ENCODE measurements around the gene NPNT.

DNA sequence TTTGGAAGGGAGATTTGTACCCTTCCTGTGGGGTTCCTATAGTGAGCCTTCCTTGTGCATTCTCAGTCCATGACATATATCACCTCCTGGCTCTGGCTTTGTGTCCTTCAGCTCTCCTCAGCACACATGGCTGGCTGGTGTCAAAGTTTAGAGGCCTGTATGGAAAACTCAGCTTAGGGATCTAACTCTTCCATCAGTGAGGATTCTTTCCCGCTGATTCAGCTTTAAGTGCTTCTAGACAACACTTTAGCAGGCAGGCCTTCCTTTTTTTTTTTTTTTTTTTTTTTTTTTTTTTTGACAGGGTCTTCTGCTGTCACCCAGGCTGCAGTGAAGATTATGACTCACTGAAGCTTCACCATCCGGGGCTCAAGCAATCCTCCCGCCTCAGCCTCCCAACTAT, 84.2 kb downstream of the NPNT start:
- TF ChIP-seq, protein P1, sequence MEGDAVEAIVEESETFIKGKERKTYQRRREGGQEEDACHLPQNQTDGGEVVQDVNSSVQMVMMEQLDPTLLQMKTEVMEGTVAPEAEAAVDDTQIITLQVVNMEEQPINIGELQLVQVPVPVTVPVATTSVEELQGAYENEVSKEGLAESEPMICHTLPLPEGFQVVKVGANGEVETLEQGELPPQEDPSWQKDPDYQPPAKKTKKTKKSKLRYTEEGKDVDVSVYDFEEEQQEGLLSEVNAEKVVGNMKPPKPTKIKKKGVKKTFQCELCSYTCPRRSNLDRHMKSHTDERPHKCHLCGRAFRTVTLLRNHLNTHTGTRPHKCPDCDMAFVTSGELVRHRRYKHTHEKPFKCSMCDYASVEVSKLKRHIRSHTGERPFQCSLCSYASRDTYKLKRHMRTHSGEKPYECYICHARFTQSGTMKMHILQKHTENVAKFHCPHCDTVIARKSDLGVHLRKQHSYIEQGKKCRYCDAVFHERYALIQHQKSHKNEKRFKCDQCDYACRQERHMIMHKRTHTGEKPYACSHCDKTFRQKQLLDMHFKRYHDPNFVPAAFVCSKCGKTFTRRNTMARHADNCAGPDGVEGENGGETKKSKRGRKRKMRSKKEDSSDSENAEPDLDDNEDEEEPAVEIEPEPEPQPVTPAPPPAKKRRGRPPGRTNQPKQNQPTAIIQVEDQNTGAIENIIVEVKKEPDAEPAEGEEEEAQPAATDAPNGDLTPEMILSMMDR (IDR thresholded peaks at IDR 0.05): no peak
- no peak for TF ChIP-seq EZH2 (IDR thresholded peaks at IDR 0.05)

Data from neural progenitor cell (in vitro differentiated cells).